Effector memory CD4-positive, alpha-beta T cell (primary cell): Measurements from ENCODE around the gene DERL3.
"Not testable (repeated sequence)": the region's sequence is repeated elsewhere in the genome, so short reads cannot be mapped to it uniquely, and the experiment has no call there.

Source experiments
- DNase-seq, 3 donors: peaks; one replicate each; pipeline ENCODE4 v3.0.0-alpha.2; 2020
- H3K27ac ChIP-seq: 2 replicates; pipeline ENCODE4 v1.7.0; 2013; ENCODE audit warnings: mild to moderate bottlenecking, low read length, moderate library complexity; ENCODE audit not compliant: insufficient read depth, poor library complexity, severe bottlenecking
- H3K27me3 ChIP-seq: replicated peaks from 2 replicates; pipeline ENCODE4 v1.7.0; 2013; ENCODE audit warnings: mild to moderate bottlenecking, low read length; ENCODE audit not compliant: insufficient read depth, control insufficient read depth, poor library complexity, severe bottlenecking
- H3K36me3 ChIP-seq: 2 replicates; pipeline ENCODE4 v1.7.0; 2013; ENCODE audit warnings: mild to moderate bottlenecking, low read length, moderate library complexity; ENCODE audit not compliant: control insufficient read depth, insufficient read depth
- H3K4me1 ChIP-seq: 2 replicates; pipeline ENCODE4 v1.7.0; 2013; ENCODE audit warnings: low read length, mild to moderate bottlenecking; ENCODE audit not compliant: control insufficient read depth, insufficient read depth, poor library complexity, severe bottlenecking
- H3K4me3 ChIP-seq: 2 replicates; pipeline ENCODE4 v1.7.0; 2013; ENCODE audit warnings: low read length, low read depth, mild to moderate bottlenecking; ENCODE audit not compliant: insufficient read depth, poor library complexity, severe bottlenecking
- H3K9me3 ChIP-seq: 2 replicates; pipeline ENCODE4 v1.7.0; 2013; ENCODE audit warnings: mild to moderate bottlenecking, low read length, moderate library complexity; ENCODE audit not compliant: control insufficient read depth
- total RNA-seq, 3 donors: gene quantifications; one replicate each; lab custom pipeline; 2026; lab: John Stamatoyannopoulos, UW

Gene DERL3
- total RNA-seq = 0.52 to 4.3 (median 1.6) reads per million in 3 donors

GRCh38 chr22:23838681-23839468 lies at the start of gene DERL3:
TSS of gene DERL3 (minus strand) at chr22:23839006. CDS start at chr22:23838987, 19 bp downstream.
- peak; percentile 93 for DNase-seq
- peaks cover 8% of the 10 kb centered on the region for H3K4me1 ChIP-seq
- no peak within 1 kb of the TSS for H3K27ac ChIP-seq
- peak within 1 kb of the TSS; percentile 56 for H3K4me3 ChIP-seq
- H3K27me3 ChIP-seq = no peaks in the 10 kb centered on the region
- no peaks in the 10 kb centered on the region for H3K9me3 ChIP-seq
- H3K36me3 ChIP-seq = peaks cover 10% of the 10 kb centered on the region

DNA sequence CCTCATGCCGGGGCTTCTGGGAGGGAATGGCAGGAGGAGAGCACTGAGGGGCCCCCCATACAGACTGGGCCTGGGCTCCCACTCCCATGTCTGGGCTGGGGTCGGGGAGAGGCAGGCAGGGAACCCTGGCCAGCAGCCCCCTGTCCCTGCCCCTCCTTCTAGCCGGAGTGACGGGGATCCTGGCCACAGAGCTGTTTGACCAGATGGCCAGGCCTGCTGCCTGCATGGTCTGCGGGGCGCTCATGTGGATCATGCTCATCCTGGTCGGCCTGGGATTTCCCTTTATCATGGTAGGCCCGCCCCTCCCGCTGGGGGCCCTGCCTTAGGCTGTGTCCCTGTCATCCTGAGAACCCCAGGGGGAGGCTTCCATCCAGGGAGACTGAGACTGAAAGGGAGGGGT lies 45.3 kb upstream of the DERL3 start:
- H3K27me3 ChIP-seq = no peaks in the 10 kb centered on the region
- no peaks in the 10 kb centered on the region for H3K36me3 ChIP-seq
- no peak overlapping the region for H3K4me3 ChIP-seq
- no peak overlapping the region for H3K27ac ChIP-seq
- no peak for DNase-seq
- no peaks in the 10 kb centered on the region for H3K9me3 ChIP-seq
- H3K4me1 ChIP-seq = no peaks in the 10 kb centered on the region

DNA sequence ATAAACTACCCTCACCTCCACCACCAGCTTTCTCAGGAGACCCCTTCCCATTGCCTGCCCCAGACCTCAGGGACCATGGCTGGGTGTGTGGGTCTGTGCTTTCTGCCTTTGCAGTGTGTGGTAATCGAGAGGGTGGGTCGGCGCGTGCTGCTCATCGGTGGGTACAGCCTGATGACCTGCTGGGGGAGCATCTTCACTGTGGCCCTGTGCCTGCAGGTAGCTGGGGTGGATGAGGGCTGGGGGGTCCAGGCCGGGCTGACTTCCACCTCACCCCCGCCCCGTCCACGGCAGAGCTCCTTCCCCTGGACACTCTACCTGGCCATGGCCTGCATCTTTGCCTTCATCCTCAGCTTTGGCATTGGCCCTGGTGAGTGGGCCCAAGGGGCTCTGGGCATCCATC lies 44.9 kb upstream of the DERL3 start:
- H3K4me1 ChIP-seq = no peaks in the 10 kb centered on the region
- no peak overlapping the region for H3K4me3 ChIP-seq
- no peak overlapping the region for H3K27ac ChIP-seq
- H3K9me3 ChIP-seq = no peaks in the 10 kb centered on the region
- no peaks in the 10 kb centered on the region for H3K36me3 ChIP-seq
- no peaks in the 10 kb centered on the region for H3K27me3 ChIP-seq
- DNase-seq = no peak

GRCh38 chr22:23882370-23882769 lies 43.6 kb upstream of the DERL3 start:
- no peaks in the 10 kb centered on the region for H3K27me3 ChIP-seq
- no peak overlapping the region for H3K4me3 ChIP-seq
- no peak overlapping the region for H3K27ac ChIP-seq
- DNase-seq = no peak
- no peaks in the 10 kb centered on the region for H3K4me1 ChIP-seq
- H3K36me3 ChIP-seq = no peaks in the 10 kb centered on the region
- H3K9me3 ChIP-seq = no peaks in the 10 kb centered on the region

- Histone ChIP-seq H3K36me3 (peaks cover 5% of the 10 kb centered on the region), H3K4me3 (no peak overlapping the region), H3K9me3 (no peaks in the 10 kb centered on the region), H3K4me1 (no peaks in the 10 kb centered on the region), H3K27ac (no peak overlapping the region), H3K27me3 (no peaks in the 10 kb centered on the region)
- no peak for DNase-seq
These were observed 39.4 kb upstream of the DERL3 start for GRCh38 chr22:23878219-23878618.

GRCh38 chr22:23877566-23877965 lies 38.8 kb upstream of the DERL3 start:
- Histone ChIP-seq H3K27me3 (no peaks in the 10 kb centered on the region), H3K4me1 (no peaks in the 10 kb centered on the region), H3K27ac (no peak overlapping the region), H3K4me3 (no peak overlapping the region), H3K9me3 (no peaks in the 10 kb centered on the region), H3K36me3 (peaks cover 5% of the 10 kb centered on the region)
- DNase-seq = no peak

DNA sequence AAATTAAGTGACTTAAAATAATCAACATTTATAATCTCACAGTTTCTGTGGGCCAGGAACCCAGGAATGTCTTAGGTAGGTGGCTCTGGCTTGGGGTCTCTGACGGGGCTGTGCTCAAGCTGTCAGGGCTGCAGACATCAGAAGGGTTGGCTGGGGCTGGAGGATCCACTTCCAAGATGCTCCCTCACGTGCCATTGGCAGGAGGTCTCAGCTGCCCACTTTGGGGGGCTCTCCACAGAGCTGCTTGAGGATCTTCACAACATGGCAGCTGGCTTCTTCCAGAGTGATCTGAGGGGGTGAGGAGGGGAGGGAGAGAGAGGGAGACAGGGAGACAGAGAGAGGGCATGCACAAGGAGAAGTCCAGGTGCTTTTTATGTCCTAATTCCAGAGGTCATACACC lies 37.0 kb upstream of the DERL3 start:
- H3K9me3 ChIP-seq = no peaks in the 10 kb centered on the region
- H3K27ac ChIP-seq = no peak overlapping the region
- H3K4me1 ChIP-seq = no peaks in the 10 kb centered on the region
- H3K36me3 ChIP-seq = peaks cover 5% of the 10 kb centered on the region
- H3K27me3 ChIP-seq = no peaks in the 10 kb centered on the region
- DNase-seq = no peak
- no peak overlapping the region for H3K4me3 ChIP-seq

GRCh38 chr22:23874871-23875270 lies 36.1 kb upstream of the DERL3 start:
- Histone ChIP-seq H3K4me3 (no peak overlapping the region), H3K9me3 (no peaks in the 10 kb centered on the region), H3K4me1 (no peaks in the 10 kb centered on the region), H3K36me3 (peaks cover 5% of the 10 kb centered on the region), H3K27ac (no peak overlapping the region), H3K27me3 (no peaks in the 10 kb centered on the region)
- DNase-seq = no peak

- peaks cover 12% of the 10 kb centered on the region for H3K36me3 ChIP-seq
- no peaks in the 10 kb centered on the region for H3K27me3 ChIP-seq
- no peak for DNase-seq
- H3K4me3 ChIP-seq = no peak overlapping the region
- no peaks in the 10 kb centered on the region for H3K9me3 ChIP-seq
- H3K4me1 ChIP-seq = no peaks in the 10 kb centered on the region
- H3K27ac ChIP-seq = no peak overlapping the region
These were observed 29.8 kb upstream of the DERL3 start for GRCh38 chr22:23868580-23868979.

- not testable (repeated sequence) for H3K36me3 ChIP-seq, H3K27ac ChIP-seq, H3K9me3 ChIP-seq, DNase-seq, H3K4me3 ChIP-seq, H3K4me1 ChIP-seq, H3K27me3 ChIP-seq
These were observed 25.8 kb upstream of the DERL3 start for GRCh38 chr22:23864499-23865154.
